ENCODE measurements around the gene MYG1. TPM values are rescaled to one million over a fixed set of nuclear protein-coding genes. Genes with fewer than 3 reads are reported as not detected.
A peak's percentile ranks its signal among the peaks of the same experiment; 100 is the strongest.

The MYG1 gene
- total and polyA plus RNA-seq, 5 experiments from 2014 or later = 48.3 to 81.2 (median 64.4) TPM

DNA sequence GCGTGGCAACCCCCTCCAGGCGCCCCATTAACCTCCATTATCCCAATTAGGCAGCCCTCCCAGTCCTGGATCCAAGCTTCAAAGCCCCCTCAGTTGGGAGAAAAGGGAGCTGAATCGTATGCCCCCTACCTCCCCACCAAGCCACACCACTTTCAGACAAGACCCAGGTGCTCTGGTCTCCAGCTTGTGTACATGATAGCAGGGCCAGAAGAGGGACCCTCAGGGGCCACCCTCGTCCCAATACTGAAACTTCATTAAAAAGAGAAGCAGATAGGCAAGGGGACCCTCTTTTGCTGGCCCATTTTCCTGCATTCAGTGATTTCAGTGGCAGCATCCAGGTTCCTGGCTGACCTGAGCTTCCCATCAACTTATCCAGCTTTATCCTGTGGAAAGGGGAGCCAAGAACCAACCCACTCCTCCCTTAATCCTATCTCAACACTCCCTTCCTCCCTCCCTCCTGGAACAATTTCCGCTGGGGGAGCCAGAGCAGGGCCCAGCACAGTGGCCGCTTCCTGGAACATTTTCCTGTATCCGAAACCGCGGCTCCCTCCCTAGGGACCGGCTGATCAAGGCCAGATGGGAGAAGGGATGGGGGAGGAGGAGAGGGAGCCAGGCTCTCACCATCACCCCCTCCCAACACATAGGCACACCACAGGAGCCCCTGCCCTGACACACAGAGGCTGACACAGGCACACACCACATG, 46.1 kb downstream of the MYG1 start:
- H3K27ac Mint-ChIP-seq = peak overlapping the region in 6 of 10 donors; percentile 65 to 97 (median 93)
- no peaks in the 10 kb centered on the region for H3K36me3 Mint-ChIP-seq
- POLR2A ChIA-PET = interaction anchor here (0.6 to 4.6 kb wide), 14 partner anchors 12 to 243 kb away, joined by 3 to 80 read pairs (median 5); partner anchors contain the start of genes AAAS, CSAD, MYG1 and PFDN5
- H3K9me3 Mint-ChIP-seq = no peaks in the 10 kb centered on the region
- no peak for DNase-seq
- peaks cover 0 to 3% (median 0%) of the 10 kb centered on the region in 5 donors for H3K27me3 Mint-ChIP-seq
- peak overlapping the region; percentile 42 to 100 (median 98) for H3K4me3 Mint-ChIP-seq
- H3K4me1 Mint-ChIP-seq = peaks cover 15 to 25% (median 18%) of the 10 kb centered on the region in 4 donors
- no peak for ATAC-seq

- H3K27ac Mint-ChIP-seq = peak overlapping the region in 1 of 10 donors; percentile 90
- POLR2A ChIA-PET = interaction anchor here (1.0 to 4.6 kb wide), 3 partner anchors 19 to 147 kb away, joined by 3 to 80 read pairs (median 11); partner anchors contain the start of gene AAAS
- H3K9me3 Mint-ChIP-seq = no peaks in the 10 kb centered on the region
- peaks cover 14 to 25% (median 18%) of the 10 kb centered on the region in 4 donors for H3K4me1 Mint-ChIP-seq
- no peaks in the 10 kb centered on the region for H3K27me3 Mint-ChIP-seq
- no peak for DNase-seq
- peak overlapping the region in 4 of 10 donors; percentile 13 to 44 (median 36) for H3K4me3 Mint-ChIP-seq
- H3K36me3 Mint-ChIP-seq = no peaks in the 10 kb centered on the region
- ATAC-seq = no peak
These were observed 47.0 kb downstream of the MYG1 start for GRCh38 chr12:53346491-53346890.

DNA sequence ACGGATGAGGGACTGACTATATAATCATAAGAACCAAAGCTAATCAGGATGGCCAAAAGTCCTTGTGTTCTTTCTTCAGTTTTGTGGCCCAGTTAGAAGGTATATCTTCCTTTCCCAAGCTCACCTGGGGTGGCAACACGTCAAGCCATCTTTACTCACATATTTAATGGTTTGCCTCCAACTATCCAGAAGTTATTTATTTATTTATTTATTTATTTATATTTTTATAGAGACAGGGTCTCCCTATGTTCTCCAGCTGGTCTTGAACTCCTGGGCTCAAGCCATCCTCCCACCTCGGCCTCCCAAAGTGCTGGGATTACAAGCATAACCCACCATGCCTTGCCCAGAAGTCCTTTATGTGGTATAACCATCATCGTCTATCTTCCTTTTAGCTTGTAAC, 48.4 kb downstream of the MYG1 start:
- Mint-ChIP-seq H3K27me3 (no peaks in the 10 kb centered on the region), H3K4me1 (peaks cover 18 to 30% (median 24%) of the 10 kb centered on the region in 4 donors), H3K4me3 (no peak overlapping the region), H3K36me3 (no peaks in the 10 kb centered on the region), H3K9me3 (no peaks in the 10 kb centered on the region), H3K27ac (no peak overlapping the region)
- ATAC-seq = no peak
- POLR2A ChIA-PET = interaction anchor here (0.9 to 1.6 kb wide), 3 partner anchors 23 to 74 kb away, joined by 3 to 5 read pairs (median 3); no protein-coding TSS in a partner anchor
- DNase-seq = no peak

GRCh38 chr12:53352331-53353256, 53.1 kb downstream of the MYG1 start:
- Mint-ChIP-seq H3K36me3 (no peaks in the 10 kb centered on the region), H3K4me3 (no peak overlapping the region), H3K9me3 (no peaks in the 10 kb centered on the region), H3K27me3 (no peaks in the 10 kb centered on the region), H3K27ac (peak overlapping the region in 3 of 10 donors; percentile 34 to 67 (median 43)), H3K4me1 (peaks cover 6 to 10% (median 8%) of the 10 kb centered on the region in 4 donors)
- DNase-seq (peak; percentile 63 to 91 (median 82)), ATAC-seq (peak; percentile 99 to 100)
- POLR2A ChIA-PET = interaction anchor here (0.6 to 3.0 kb wide), 10 partner anchors 9 to 156 kb away, joined by 3 to 23 read pairs (median 5); partner anchors contain the start of genes PRR13, SP1 and TARBP2

DNA sequence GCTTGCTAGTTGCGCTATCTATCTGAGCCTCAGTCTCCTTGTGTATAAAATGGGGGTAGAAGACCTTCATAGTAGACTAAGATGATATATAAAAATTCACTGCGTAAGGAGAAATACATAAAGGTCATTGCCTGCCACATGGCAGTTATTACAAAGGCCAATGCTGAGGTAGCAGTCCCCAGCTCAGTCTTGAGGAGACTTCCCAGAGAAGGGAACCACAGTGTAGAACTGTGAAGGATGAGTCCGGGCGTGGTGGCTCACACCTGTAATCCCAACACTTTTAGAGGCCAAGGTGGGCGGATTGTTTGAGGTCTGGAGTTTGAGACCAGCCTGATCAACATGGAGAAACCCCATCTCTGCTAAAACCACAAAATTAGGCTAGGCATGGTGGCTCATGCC, 53.8 kb downstream of the MYG1 start:
- no peak overlapping the region for H3K27ac Mint-ChIP-seq
- no peak for ATAC-seq

GRCh38 chr12:53355121-53355520, 55.6 kb downstream of the MYG1 start:
- peaks cover 4 to 10% (median 8%) of the 10 kb centered on the region in 4 donors for H3K4me1 Mint-ChIP-seq
- no peak overlapping the region for H3K4me3 Mint-ChIP-seq
- no peak for DNase-seq
- H3K9me3 Mint-ChIP-seq = no peaks in the 10 kb centered on the region
- H3K27me3 Mint-ChIP-seq = no peaks in the 10 kb centered on the region
- H3K36me3 Mint-ChIP-seq = no peaks in the 10 kb centered on the region
- no peak for ATAC-seq
- POLR2A ChIA-PET = interaction anchor here (0.7 to 0.8 kb wide), 3 partner anchors 36 to 160 kb away, joined by 3 to 17 read pairs (median 4); no protein-coding TSS in a partner anchor
- H3K27ac Mint-ChIP-seq = peak overlapping the region in 1 of 10 donors; percentile 79

More for the DNA sequence above, 53.8 kb downstream of the MYG1 start:
- POLR2A ChIA-PET = interaction anchor here (0.6 to 3.0 kb wide), 6 partner anchors 11 to 88 kb away, joined by 3 to 23 read pairs (median 8); partner anchors contain the start of genes PRR13 and SP1
- H3K4me3 Mint-ChIP-seq = no peak overlapping the region
- peaks cover 6 to 10% (median 8%) of the 10 kb centered on the region in 4 donors for H3K4me1 Mint-ChIP-seq
- DNase-seq = no peak
- H3K27me3 Mint-ChIP-seq = no peaks in the 10 kb centered on the region
- no peaks in the 10 kb centered on the region for H3K36me3 Mint-ChIP-seq
- H3K9me3 Mint-ChIP-seq = no peaks in the 10 kb centered on the region

Other genes with a start within 250 kb of the MYG1 start
- gene TNS2, start 249.6 kb upstream of the MYG1 start, total RNA-seq = 1 to 10 TPM; 2.4 to 3.0 TPM
- under 1 TPM in 2 of 3 donors, not detected in 1; 0.13 to 0.19 TPM for gene TNS2, start 249.6 kb upstream of the MYG1 start, polyA plus RNA-seq
- 10 to 100 TPM; 47.8 to 50.0 TPM for gene SPRYD3, start 220.3 kb upstream of the MYG1 start, total RNA-seq
- 10 to 100 TPM; 49.4 to 53.2 (median 51.7) TPM for gene SPRYD3, start 220.3 kb upstream of the MYG1 start, polyA plus RNA-seq
- gene IGFBP6, start 202.0 kb upstream of the MYG1 start, total RNA-seq = under 1 TPM in 1 of 2 experiments, not detected in 1; 0.65 TPM
- gene IGFBP6, start 202.0 kb upstream of the MYG1 start, polyA plus RNA-seq = 10 to 100 TPM in 2 of 3 donors, 1 to 10 TPM in 1; 7.5 to 16.9 (median 16.9) TPM
- gene SOAT2, start 196.2 kb upstream of the MYG1 start, total RNA-seq = under 1 TPM; 0.42 to 0.80 TPM
- gene SOAT2, start 196.2 kb upstream of the MYG1 start, polyA plus RNA-seq = under 1 TPM; 0.67 to 0.77 (median 0.71) TPM
- 100 to 1,000 TPM; 112 to 113 TPM for gene ZNF740, start 119.0 kb upstream of the MYG1 start, total RNA-seq
- 1 to 10 TPM; 2.8 to 3.5 (median 3.1) TPM for gene ZNF740, start 119.0 kb upstream of the MYG1 start, polyA plus RNA-seq
- 10 to 100 TPM; 50.8 to 53.4 TPM for gene CSAD, start 118.8 kb upstream of the MYG1 start, total RNA-seq
- 1 to 10 TPM; 1.1 to 1.3 (median 1.2) TPM for gene CSAD, start 118.8 kb upstream of the MYG1 start, polyA plus RNA-seq
- 100 to 1,000 TPM; 353 to 362 TPM for gene ITGB7, start 92.4 kb upstream of the MYG1 start, total RNA-seq
- 100 to 1,000 TPM; 202 to 219 (median 206) TPM for gene ITGB7, start 92.4 kb upstream of the MYG1 start, polyA plus RNA-seq
- gene RARG, start 67.5 kb upstream of the MYG1 start, total RNA-seq = 10 to 100 TPM; 57.8 to 60.4 TPM
- gene RARG, start 67.5 kb upstream of the MYG1 start, polyA plus RNA-seq = 10 to 100 TPM in 1 of 3 donors, 1 to 10 TPM in 2; 1.6 to 12.7 (median 3.8) TPM
- gene ESPL1, start 31.4 kb upstream of the MYG1 start, total RNA-seq = under 1 TPM; 0.27 to 0.81 TPM
- not detected for gene ESPL1, start 31.4 kb upstream of the MYG1 start, polyA plus RNA-seq
- gene PFDN5, start 4.2 kb upstream of the MYG1 start, total RNA-seq = 100 to 1,000 TPM; 663 to 692 TPM
- gene PFDN5, start 4.2 kb upstream of the MYG1 start, polyA plus RNA-seq = 1,000 to 10,000 TPM; 1,657 to 1,928 (median 1,896) TPM
- gene AAAS, start 21.9 kb downstream of the MYG1 start, total RNA-seq = 10 to 100 TPM; 66.8 to 68.2 TPM
- 10 to 100 TPM; 34.1 to 57.2 (median 39.3) TPM for gene AAAS, start 21.9 kb downstream of the MYG1 start, polyA plus RNA-seq
- not detected for gene SP7, start 36.7 kb downstream of the MYG1 start, total RNA-seq
- gene SP7, start 36.7 kb downstream of the MYG1 start, polyA plus RNA-seq = under 1 TPM in 1 of 3 donors, not detected in 2; 0.05 TPM
- 100 to 1,000 TPM; 104 TPM for gene SP1, start 80.5 kb downstream of the MYG1 start, total RNA-seq
- 10 to 100 TPM in 1 of 3 donors, 1 to 10 TPM in 2; 8.5 to 10.4 (median 9.4) TPM for gene SP1, start 80.5 kb downstream of the MYG1 start, polyA plus RNA-seq
- gene AMHR2, start 124.2 kb downstream of the MYG1 start, total RNA-seq = not detected
- not detected for gene AMHR2, start 124.2 kb downstream of the MYG1 start, polyA plus RNA-seq
- gene PRR13, start 142.0 kb downstream of the MYG1 start, total RNA-seq = 100 to 1,000 TPM; 215 to 217 TPM
- gene PRR13, start 142.0 kb downstream of the MYG1 start, polyA plus RNA-seq = 100 to 1,000 TPM; 513 to 535 (median 534) TPM
- 100 to 1,000 TPM; 858 to 917 TPM for gene PCBP2, start 152.4 kb downstream of the MYG1 start, total RNA-seq
- gene PCBP2, start 152.4 kb downstream of the MYG1 start, polyA plus RNA-seq = 100 to 1,000 TPM; 143 to 157 (median 152) TPM
- gene MAP3K12, start 199.8 kb downstream of the MYG1 start, total RNA-seq = 10 to 100 TPM; 17.2 to 23.8 TPM
- gene MAP3K12, start 199.8 kb downstream of the MYG1 start, polyA plus RNA-seq = 1 to 10 TPM; 2.4 to 3.9 (median 3.4) TPM
- 10 to 100 TPM; 45.2 to 46.1 TPM for gene TARBP2, start 201.6 kb downstream of the MYG1 start, total RNA-seq
- gene TARBP2, start 201.6 kb downstream of the MYG1 start, polyA plus RNA-seq = 10 to 100 TPM; 27.0 to 32.1 (median 27.9) TPM
- gene NPFF, start 207.8 kb downstream of the MYG1 start, total RNA-seq = not detected
- not detected for gene NPFF, start 207.8 kb downstream of the MYG1 start, polyA plus RNA-seq